Fibroblast of the aortic adventitia (primary cell): ENCODE measurements around the gene WDPCP. TPM values are rescaled to one million over a fixed set of nuclear protein-coding genes. Genes with fewer than 3 reads are reported as not detected.

ENCODE experiments used
- DNase-seq: peaks from one replicate; pipeline ENCODE4 v3.0.0-alpha.2; 2010; ENCODE audit warnings: low read depth
- H3K4me3 ChIP-seq: 2 replicates; pipeline ENCODE4 v1.5.1; 2011; ENCODE audit warnings: low read depth, mild to moderate bottlenecking, control low read depth, low read length, moderate library complexity
- total RNA-seq: library from RNA; depleted of rRNA; stranded (reverse); fragments of >200 nt; gene quantifications from 2 replicates; pipeline ENCODE4 v1.2.3, GENCODE V29; 2012; ENCODE audit warnings: low replicate concordance
- TF ChIP-seq, protein P1 (sequence below): IDR thresholded peaks from 2 replicates; pipeline ENCODE4 v1.5.1; 2011; ENCODE audit warnings: mild to moderate bottlenecking, low read length, control low read depth, inconsistent platforms; ENCODE audit not compliant: insufficient read depth

Gene WDPCP
- total RNA-seq, 1 donor = 12.4 TPM

DNA sequence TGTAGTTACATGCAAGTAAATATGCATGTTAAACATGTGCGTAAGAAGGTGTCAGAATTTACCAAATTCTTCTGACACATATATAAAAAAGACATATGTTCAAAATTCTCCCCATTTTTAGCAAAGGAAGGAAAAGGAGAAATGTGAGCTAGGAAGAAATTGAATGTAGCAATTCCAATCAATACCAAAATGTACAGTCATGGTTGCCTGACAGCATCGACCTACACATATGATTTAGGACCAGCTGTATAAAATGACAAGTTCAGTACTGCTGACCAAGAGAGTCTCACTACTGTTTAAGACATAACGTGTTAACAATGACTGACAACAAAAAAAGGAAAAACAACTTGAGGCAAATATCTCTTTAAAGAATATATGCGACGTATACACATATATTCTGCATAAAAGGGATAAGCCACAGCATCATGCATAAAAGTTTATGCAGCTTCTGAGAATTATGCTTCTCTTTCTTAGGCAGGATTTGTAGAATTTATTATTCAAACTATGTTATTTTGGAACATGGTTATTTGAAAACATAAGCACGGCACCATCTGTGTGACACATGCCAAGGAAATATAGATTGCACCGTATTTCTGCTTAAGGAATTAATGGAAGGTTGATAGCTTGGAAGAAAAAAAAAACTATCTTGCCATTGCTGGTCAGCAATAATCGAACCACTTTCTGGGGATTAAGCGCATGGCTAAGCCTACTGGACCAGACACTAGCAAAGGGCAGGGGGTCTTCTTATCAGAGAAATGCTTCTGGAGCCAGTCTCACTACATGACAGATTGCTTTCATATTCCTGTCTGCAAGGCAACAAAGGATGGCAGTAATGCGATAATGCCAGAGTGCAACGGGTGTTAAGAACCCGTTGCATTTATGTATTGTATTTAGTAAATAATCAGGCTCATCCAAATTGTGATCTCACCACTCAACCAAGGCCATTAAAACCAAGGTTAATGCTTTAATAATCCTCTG is 154.0 kb downstream of the WDPCP start:
- no peak for DNase-seq
- H3K4me3 ChIP-seq = no peak overlapping the region
- TF ChIP-seq, protein P1, sequence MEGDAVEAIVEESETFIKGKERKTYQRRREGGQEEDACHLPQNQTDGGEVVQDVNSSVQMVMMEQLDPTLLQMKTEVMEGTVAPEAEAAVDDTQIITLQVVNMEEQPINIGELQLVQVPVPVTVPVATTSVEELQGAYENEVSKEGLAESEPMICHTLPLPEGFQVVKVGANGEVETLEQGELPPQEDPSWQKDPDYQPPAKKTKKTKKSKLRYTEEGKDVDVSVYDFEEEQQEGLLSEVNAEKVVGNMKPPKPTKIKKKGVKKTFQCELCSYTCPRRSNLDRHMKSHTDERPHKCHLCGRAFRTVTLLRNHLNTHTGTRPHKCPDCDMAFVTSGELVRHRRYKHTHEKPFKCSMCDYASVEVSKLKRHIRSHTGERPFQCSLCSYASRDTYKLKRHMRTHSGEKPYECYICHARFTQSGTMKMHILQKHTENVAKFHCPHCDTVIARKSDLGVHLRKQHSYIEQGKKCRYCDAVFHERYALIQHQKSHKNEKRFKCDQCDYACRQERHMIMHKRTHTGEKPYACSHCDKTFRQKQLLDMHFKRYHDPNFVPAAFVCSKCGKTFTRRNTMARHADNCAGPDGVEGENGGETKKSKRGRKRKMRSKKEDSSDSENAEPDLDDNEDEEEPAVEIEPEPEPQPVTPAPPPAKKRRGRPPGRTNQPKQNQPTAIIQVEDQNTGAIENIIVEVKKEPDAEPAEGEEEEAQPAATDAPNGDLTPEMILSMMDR = no peak

- peak; percentile 40 for DNase-seq
- TF ChIP-seq, protein P1 = no peak
- no peak overlapping the region for H3K4me3 ChIP-seq
Observed at GRCh38 chr2:63432373-63432772, 155.9 kb downstream of the WDPCP start.

- no peak overlapping the region for H3K4me3 ChIP-seq
- peak; percentile 68 for DNase-seq
- TF ChIP-seq, protein P1 = no peak
Observed at GRCh38 chr2:63425606-63426005, 162.7 kb downstream of the WDPCP start.

GRCh38 chr2:63425079-63425416 is 163.2 kb downstream of the WDPCP start:
- DNase-seq = no peak
- no peak overlapping the region for H3K4me3 ChIP-seq
- TF ChIP-seq, protein P1 = no peak

DNA sequence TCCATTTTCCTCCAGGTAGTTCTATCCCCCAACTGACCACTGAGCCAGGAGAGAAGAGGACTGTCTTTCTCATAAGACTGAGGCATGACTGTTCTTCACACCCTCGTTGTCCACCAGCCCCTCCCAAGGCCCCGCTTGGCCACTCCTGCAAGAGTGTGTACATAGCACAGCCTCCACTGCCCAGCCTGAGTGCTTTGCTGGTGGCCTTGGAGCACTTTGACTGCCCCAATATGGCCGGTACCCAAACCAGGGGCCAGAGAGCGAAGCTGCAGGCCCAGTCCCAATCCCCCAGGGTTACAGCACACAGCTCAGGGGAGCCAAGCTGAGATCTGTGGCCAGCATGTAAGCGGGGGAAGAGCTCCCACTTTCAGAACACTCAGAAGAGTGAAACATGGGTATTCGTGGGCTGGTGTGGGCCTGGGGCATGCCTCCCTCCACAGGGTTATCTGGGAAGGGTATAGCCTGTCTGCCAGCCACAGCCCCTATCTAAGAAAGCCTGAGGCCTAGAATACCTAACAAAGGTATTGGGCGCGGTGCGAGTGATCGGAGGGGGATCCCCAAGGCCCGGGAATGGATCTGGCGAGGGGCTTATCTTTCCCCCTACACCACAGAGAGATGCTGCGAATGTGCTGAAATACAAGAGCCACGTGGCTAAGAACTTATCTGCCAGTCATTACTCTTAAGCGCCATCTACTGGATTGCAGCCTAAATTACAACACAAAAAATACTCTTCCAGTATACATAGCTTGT is 163.8 kb downstream of the WDPCP start:
- peak; percentile 36 for DNase-seq
- TF ChIP-seq, protein P1 = peak; percentile 34
- H3K4me3 ChIP-seq = no peak overlapping the region

DNA sequence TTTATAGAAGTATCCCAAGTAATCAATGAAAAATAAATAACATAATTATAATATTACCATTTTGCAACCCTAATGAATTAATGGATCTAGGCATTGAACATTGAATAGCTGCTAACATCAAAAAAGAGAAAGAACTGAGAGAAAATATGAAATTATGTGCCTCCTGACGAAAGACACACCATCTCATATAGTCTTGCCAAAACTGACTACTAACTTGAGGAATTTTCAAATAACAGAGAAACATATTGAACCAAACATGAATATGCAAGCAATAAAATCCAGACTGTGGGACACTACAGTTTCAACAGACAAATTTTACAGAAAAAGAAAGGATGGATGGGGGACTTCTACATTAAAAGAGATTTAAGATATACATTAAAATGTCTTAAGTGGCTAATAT is 165.7 kb downstream of the WDPCP start:
- TF ChIP-seq, protein P1 = no peak
- no peak for DNase-seq

More for the DNA sequence above, 165.7 kb downstream of the WDPCP start:
- H3K4me3 ChIP-seq = no peak overlapping the region
